GM18526 (cell line): ENCODE results near the gene NSMCE1.

Experiments
- POLR2A ChIP-seq: IDR thresholded peaks from 3 replicates; pipeline ENCODE4 v1.6.1; 2011; ENCODE audit not compliant: insufficient read length; ENCODE audit errors: extremely low read depth

NSMCE1 gene

GRCh38 chr16:27239026-27239425 is 29.5 kb downstream of the NSMCE1 start:
- TF ChIP-seq POLR2A: no peak

GRCh38 chr16:27238591-27238990 is 30.0 kb downstream of the NSMCE1 start:
- no peak for TF ChIP-seq POLR2A

- TF ChIP-seq POLR2A: no peak
These were observed 30.5 kb downstream of the NSMCE1 start for GRCh38 chr16:27238016-27238587.

- peak; percentile 24 for TF ChIP-seq POLR2A
These were observed 31.2 kb downstream of the NSMCE1 start for GRCh38 chr16:27237219-27238015.

GRCh38 chr16:27236635-27237218 is 31.8 kb downstream of the NSMCE1 start:
- TF ChIP-seq POLR2A: no peak

- no peak for TF ChIP-seq POLR2A
These were observed 32.7 kb downstream of the NSMCE1 start for GRCh38 chr16:27235938-27236245.

GRCh38 chr16:27235055-27235937 is 33.3 kb downstream of the NSMCE1 start:
- TF ChIP-seq POLR2A: no peak

GRCh38 chr16:27234603-27235002 is 34.0 kb downstream of the NSMCE1 start:
- TF ChIP-seq POLR2A: no peak

GRCh38 chr16:27234171-27234570 is 34.4 kb downstream of the NSMCE1 start:
- TF ChIP-seq POLR2A: no peak

- no peak for TF ChIP-seq POLR2A
These were observed 34.8 kb downstream of the NSMCE1 start for GRCh38 chr16:27233731-27234130.

GRCh38 chr16:27232901-27233625 is 35.5 kb downstream of the NSMCE1 start:
- no peak for TF ChIP-seq POLR2A

- no peak for TF ChIP-seq POLR2A
These were observed 36.3 kb downstream of the NSMCE1 start for GRCh38 chr16:27232061-27232900.

- no peak for TF ChIP-seq POLR2A
These were observed 36.9 kb downstream of the NSMCE1 start for GRCh38 chr16:27231692-27232060.

GRCh38 chr16:27230562-27231001 is 38.0 kb downstream of the NSMCE1 start:
- no peak for TF ChIP-seq POLR2A
